OCI-LY3 (cell line): ENCODE measurements around the gene PRCC.

Experiments
- H2AFZ ChIP-seq: fragments of 200-600, 300-600 bp; shearing (Covaris generic); 2 replicates; pipeline ENCODE4 v1.6.0; 2014; ENCODE audit warnings: antibody characterized with exemption, low read depth, low read length
- H3K27ac ChIP-seq: fragments of 200-600, 300-600 bp; sonication (generic); 2 replicates; pipeline ENCODE4 v1.5.1; 2014; ENCODE audit warnings: mild to moderate bottlenecking, low read length, moderate library complexity, mixed read lengths
- H3K27me3 ChIP-seq: fragments of 200-600, 300-600 bp; sonication (generic); 2 replicates; pipeline ENCODE4 v1.6.1; 2014; ENCODE audit warnings: low read depth, low read length, mixed read lengths
- H3K36me3 ChIP-seq: fragments of 200-600, 300-600 bp; sonication (generic); replicated peaks from 2 replicates; pipeline ENCODE3; 2014; ENCODE audit warnings: low read depth, low read length, mixed read lengths
- H3K4me1 ChIP-seq: fragments of 300-600, 200-600 bp; sonication (generic); 2 replicates; pipeline ENCODE4 v1.6.1; 2014; ENCODE audit warnings: low read length, mixed read lengths
- H3K4me2 ChIP-seq: fragments of 200-600, 300-600 bp; sonication (generic); 2 replicates; pipeline ENCODE4 v1.6.1; 2014; ENCODE audit warnings: low read length, mixed read lengths
- H3K4me3 ChIP-seq: fragments of 300-600, 200-600 bp; sonication (generic); 2 replicates; pipeline ENCODE4 v1.5.1; 2014; ENCODE audit warnings: antibody characterized with exemption, mild to moderate bottlenecking, low read length, moderate library complexity
- H3K79me2 ChIP-seq: fragments of 300-600, 200-600 bp; shearing (Covaris generic); 2 replicates; pipeline ENCODE4 v1.6.1; 2014; ENCODE audit warnings: mild to moderate bottlenecking, low read length, mixed read lengths
- H3K9ac ChIP-seq: fragments of 300-600, 200-600 bp; shearing (Covaris generic); 2 replicates; pipeline ENCODE4 v1.6.0; 2014; ENCODE audit warnings: mild to moderate bottlenecking, low read length, moderate library complexity
- H3K9me3 ChIP-seq: fragments of 200-600, 300-600 bp; shearing (Covaris generic); 2 replicates; pipeline ENCODE4 v1.6.1; 2014; ENCODE audit warnings: low read length, mixed read lengths; ENCODE audit not compliant: insufficient read depth
- H4K20me1 ChIP-seq: fragments of 200-600, 300-600 bp; sonication (generic); 2 replicates; pipeline ENCODE4 v1.6.1; 2016; ENCODE audit warnings: low read length, mixed read lengths; ENCODE audit not compliant: insufficient read depth
- EZH2phosphoT487 ChIP-seq: fragments of 200-600 bp; shearing (Covaris generic); IDR thresholded peaks from 2 replicates; pipeline ENCODE4 v1.6.1; 2018; ENCODE audit warnings: antibody characterized with exemption, mixed run types, low read depth
- TF ChIP-seq, protein P1 (sequence below): fragments of 200-600, 300-600 bp; sonication (generic); IDR thresholded peaks from 2 replicates; pipeline ENCODE4 v1.5.1; 2014; ENCODE audit warnings: antibody characterized with exemption, low read length, low read depth

Gene PRCC

GRCh38 chr1:156801409-156802121 lies 34.2 kb downstream of the PRCC start:
- H3K79me2 ChIP-seq, result no peaks in the 10 kb centered on the region
- H3K4me2 ChIP-seq, result no peak overlapping the region
- H3K9me3 ChIP-seq, result no peaks in the 10 kb centered on the region
- peaks cover 35% of the 10 kb centered on the region for H3K4me1 ChIP-seq
- H3K27me3 ChIP-seq, result no peaks in the 10 kb centered on the region
- peaks cover 4% of the 10 kb centered on the region; the same call in 1 of the 2 replicates for H4K20me1 ChIP-seq
- TF ChIP-seq, protein P1, sequence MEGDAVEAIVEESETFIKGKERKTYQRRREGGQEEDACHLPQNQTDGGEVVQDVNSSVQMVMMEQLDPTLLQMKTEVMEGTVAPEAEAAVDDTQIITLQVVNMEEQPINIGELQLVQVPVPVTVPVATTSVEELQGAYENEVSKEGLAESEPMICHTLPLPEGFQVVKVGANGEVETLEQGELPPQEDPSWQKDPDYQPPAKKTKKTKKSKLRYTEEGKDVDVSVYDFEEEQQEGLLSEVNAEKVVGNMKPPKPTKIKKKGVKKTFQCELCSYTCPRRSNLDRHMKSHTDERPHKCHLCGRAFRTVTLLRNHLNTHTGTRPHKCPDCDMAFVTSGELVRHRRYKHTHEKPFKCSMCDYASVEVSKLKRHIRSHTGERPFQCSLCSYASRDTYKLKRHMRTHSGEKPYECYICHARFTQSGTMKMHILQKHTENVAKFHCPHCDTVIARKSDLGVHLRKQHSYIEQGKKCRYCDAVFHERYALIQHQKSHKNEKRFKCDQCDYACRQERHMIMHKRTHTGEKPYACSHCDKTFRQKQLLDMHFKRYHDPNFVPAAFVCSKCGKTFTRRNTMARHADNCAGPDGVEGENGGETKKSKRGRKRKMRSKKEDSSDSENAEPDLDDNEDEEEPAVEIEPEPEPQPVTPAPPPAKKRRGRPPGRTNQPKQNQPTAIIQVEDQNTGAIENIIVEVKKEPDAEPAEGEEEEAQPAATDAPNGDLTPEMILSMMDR, result peak; percentile 44
- no peak for TF ChIP-seq EZH2phosphoT487
- no peak overlapping the region for H3K9ac ChIP-seq
- peaks cover 43% of the 10 kb centered on the region for H3K36me3 ChIP-seq
- H3K27ac ChIP-seq, result no peak overlapping the region
- H2AFZ ChIP-seq, result no peak overlapping the region
- H3K4me3 ChIP-seq, result no peak overlapping the region

DNA sequence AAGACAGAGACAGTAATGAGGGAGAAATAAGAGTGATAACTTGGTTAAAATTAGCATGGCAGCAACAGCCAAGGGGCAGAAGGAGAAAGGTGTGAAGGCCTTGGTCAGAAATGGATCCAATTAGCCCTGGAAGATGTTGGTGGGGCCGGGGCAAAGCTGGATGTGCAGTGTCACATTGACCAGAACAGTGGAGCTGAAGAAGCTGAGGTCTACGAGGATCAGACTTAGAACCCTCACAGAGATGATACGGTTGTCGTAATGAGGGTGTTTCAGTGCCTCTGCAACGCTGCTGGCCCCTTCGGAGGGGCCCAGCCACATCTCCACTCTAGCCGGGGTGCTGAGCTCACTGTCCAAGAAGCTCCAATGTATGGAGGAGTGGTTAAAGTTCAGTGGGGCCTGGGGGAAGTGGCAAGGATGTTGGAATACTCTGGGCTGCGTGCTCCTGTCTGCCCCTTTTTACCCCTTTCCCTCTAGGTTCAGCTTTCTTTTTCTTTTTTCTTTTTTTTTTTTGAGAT lies 35.1 kb downstream of the PRCC start:
- TF ChIP-seq, protein P1, result no peak
- TF ChIP-seq EZH2phosphoT487, result no peak
- peaks cover 47% of the 10 kb centered on the region for H3K36me3 ChIP-seq
- H3K9me3 ChIP-seq, result no peaks in the 10 kb centered on the region
- H3K4me3 ChIP-seq, result no peak overlapping the region
- H4K20me1 ChIP-seq, result no peaks in the 10 kb centered on the region
- H3K79me2 ChIP-seq, result no peaks in the 10 kb centered on the region
- no peak overlapping the region for H3K9ac ChIP-seq
- peaks cover 44% of the 10 kb centered on the region for H3K4me1 ChIP-seq
- no peak overlapping the region for H3K4me2 ChIP-seq
- H3K27me3 ChIP-seq, result no peaks in the 10 kb centered on the region
- no peak overlapping the region for H3K27ac ChIP-seq
- H2AFZ ChIP-seq, result no peak overlapping the region

- no peak overlapping the region for H3K9ac ChIP-seq
- peaks cover 39% of the 10 kb centered on the region for H3K36me3 ChIP-seq
- no peak overlapping the region for H3K4me2 ChIP-seq
- TF ChIP-seq, protein P1, result no peak
- no peak for TF ChIP-seq EZH2phosphoT487
- no peak overlapping the region for H3K4me3 ChIP-seq
- no peak overlapping the region for H2AFZ ChIP-seq
- H4K20me1 ChIP-seq, result no peaks in the 10 kb centered on the region
- H3K9me3 ChIP-seq, result no peaks in the 10 kb centered on the region
- H3K4me1 ChIP-seq, result peaks cover 52% of the 10 kb centered on the region
- H3K27ac ChIP-seq, result no peak overlapping the region
- no peaks in the 10 kb centered on the region for H3K27me3 ChIP-seq
- peaks cover 4% of the 10 kb centered on the region for H3K79me2 ChIP-seq
Observed at GRCh38 chr1:156803086-156803851, 35.9 kb downstream of the PRCC start.

GRCh38 chr1:156804026-156804425 lies 36.7 kb downstream of the PRCC start:
- Histone ChIP-seq H3K36me3 (peaks cover 34% of the 10 kb centered on the region), H3K9me3 (no peaks in the 10 kb centered on the region), H3K27ac (peak overlapping the region; percentile 65), H4K20me1 (no peaks in the 10 kb centered on the region), H2AFZ (no peak overlapping the region), H3K4me1 (peaks cover 60% of the 10 kb centered on the region), H3K4me2 (peak overlapping the region; percentile 73), H3K27me3 (no peaks in the 10 kb centered on the region), H3K4me3 (no peak overlapping the region), H3K9ac (peak overlapping the region; percentile 35; the same call in 1 of the 2 replicates), H3K79me2 (peaks cover 11% of the 10 kb centered on the region)
- TF ChIP-seq, protein P1, result no peak
- no peak for TF ChIP-seq EZH2phosphoT487
